Measurements from ENCODE around the gene CYP27C1. TPM values are rescaled to one million over a fixed set of nuclear protein-coding genes. Genes with fewer than 3 reads are reported as not detected.
A peak's percentile ranks its signal among the peaks of the same experiment; 100 is the strongest.

The CYP27C1 gene
- polyA plus RNA-seq (2011; rRNA removed) (2.2 TPM in 2 replicates), polyA plus RNA-seq (2017; fragmentation: RNase III; extraction: RNeasy Plus Mini Kit Qiagen cat#74134 plus additional on column Dnase treatment) (3.0 to 5.5 TPM (median 4.6 TPM) in 3 replicates), polyA minus RNA-seq (2011; rRNA and poly(A)+ RNA removed) (1.1 and 1.8 TPM in 2 replicates)
- 1.1 and 1.6 TPM in 2 replicates for polyA plus RNA-seq (2012; cell fraction: cytosol; rRNA removed)
- 1.8 and 2.8 TPM in 2 replicates for polyA plus RNA-seq (2012; cell fraction: nucleus; rRNA removed)

GRCh38 chr2:127220102-127220767 lies at the start of gene CYP27C1:
TSS of gene CYP27C1 (minus strand) at chr2:127220299. CDS start at chr2:127220270, 29 bp downstream.
- DNase-seq (ENCODE audit: low read depth in 1 of 2, low spot score in 1 of 2) (peak in 1 of 2 experiments; percentile 28), ATAC-seq (peak; percentile 10 to 17; a peak in 4 of 6 replicates), FAIRE-seq (no peak)
- Histone ChIP-seq H3K9me3 (peaks cover 3% of the 10 kb centered on the region; the same call in 1 of the 3 replicates), H3K4me1 (peaks cover 29% of the 10 kb centered on the region), H3K4me2 (peak within 1 kb of the TSS; percentile 85), H3K27ac (peak within 1 kb of the TSS; percentile 93 to 95), H3K4me3 (peak within 1 kb of the TSS; percentile 89)
- WGBS (ENCODE audit: missing lambda C conversion rate): 3% methylated on average over 14 of the region's 43 CpGs
- POLR2A ChIA-PET: no interaction called here
- CTCF ChIA-PET: interaction anchor here (1.0 kb wide), 1 partner anchor 23 kb away, joined by 5 read pairs; no protein-coding TSS in a partner anchor
- TF ChIP-seq JUN (IDR thresholded peaks at IDR 0.05) (0 out of 5 replicates have a peak, but pooled peaks of 1 of the 2 experiments have one; percentile 11), JUNB (IDR thresholded peaks at IDR 0.05) (no peak)

- ATAC-seq: no peak
- no peak for FAIRE-seq
- Histone ChIP-seq H3K4me2 (no peak overlapping the region), H3K27ac (no peak overlapping the region), H3K9me3 (no peaks in the 10 kb centered on the region), H3K4me1 (no peaks in the 10 kb centered on the region), H3K4me3 (no peak overlapping the region)
- TF ChIP-seq E2F6 (IDR thresholded peaks at IDR 0.05; ENCODE audit: borderline replicate concordance, low read depth): no peak
- TF ChIP-seq HMGXB4 (CRISPR knock-in tag; IDR thresholded peaks at IDR 0.05; ENCODE audit: borderline replicate concordance): no peak
- TF ChIP-seq KDM5A (IDR thresholded peaks at IDR 0.05): no peak
- no peak for TF ChIP-seq HES2 (IDR thresholded peaks at IDR 0.05)
- TF ChIP-seq EHF (CRISPR knock-in tag; IDR thresholded peaks at IDR 0.05): no peak
- no peak for TF ChIP-seq GATA3 (IDR thresholded peaks at IDR 0.05; ENCODE audit: borderline replicate concordance)
- no peak for TF ChIP-seq CHD4 (IDR thresholded peaks at IDR 0.05; ENCODE audit: borderline replicate concordance)
- no peak for TF ChIP-seq BCL3 (IDR thresholded peaks at IDR 0.05)
- DNase-seq (ENCODE audit: low read depth in 1 of 2, low spot score in 1 of 2): no peak
- WGBS (ENCODE audit: missing lambda C conversion rate): 90% methylated on average over 8 of the region's 8 CpGs
- ChIA-PET CTCF (no interaction called here), POLR2A (no interaction called here)
Observed at GRCh38 chr2:127261804-127262406, 41.8 kb upstream of the CYP27C1 start.

- Histone ChIP-seq H3K4me3 (no peak overlapping the region), H3K9me3 (no peaks in the 10 kb centered on the region), H3K4me2 (no peak overlapping the region), H3K4me1 (peaks cover 14% of the 10 kb centered on the region), H3K27ac (no peak overlapping the region)
- ChIA-PET POLR2A (no interaction called here), CTCF (interaction anchor here (0.6 to 2.2 kb wide), 4 partner anchors 26 to 220 kb away, joined by 3 to 5 read pairs (median 4); no protein-coding TSS in a partner anchor)
- FAIRE-seq: no peak
- no peak; a peak in 1 of 6 replicates for ATAC-seq
- DNase-seq (ENCODE audit: low read depth in 1 of 2, low spot score in 1 of 2): no peak
- 95% methylated on average over 5 of the region's 5 CpGs for WGBS (ENCODE audit: missing lambda C conversion rate)
- no peak for TF ChIP-seq HOXB5 (CRISPR knock-in tag; IDR thresholded peaks at IDR 0.05)
- TF ChIP-seq GATA3 (IDR thresholded peaks at IDR 0.05; ENCODE audit: borderline replicate concordance): no peak
- no peak for TF ChIP-seq POLR2A (IDR thresholded peaks at IDR 0.05; ENCODE audit: low read length)
- TF ChIP-seq PBX3 (IDR thresholded peaks at IDR 0.05): no peak
- TF ChIP-seq ZNF302 (CRISPR knock-in tag; IDR thresholded peaks at IDR 0.05): no peak
- no peak for TF ChIP-seq HMGXB4 (CRISPR knock-in tag; IDR thresholded peaks at IDR 0.05; ENCODE audit: borderline replicate concordance)
- no peak for TF ChIP-seq RCOR1 (IDR thresholded peaks at IDR 0.05; ENCODE audit: low read depth, low read length)
- no peak for TF ChIP-seq BHLHE40 (IDR thresholded peaks at IDR 0.05; ENCODE audit: low read depth, low read length)
Observed at GRCh38 chr2:127259355-127259754, 39.3 kb upstream of the CYP27C1 start.
